GM21381 (cell line): ENCODE data around the gene ALDH1B1.
A peak's percentile ranks its signal among the peaks of the same experiment; 100 is the strongest.

Experiments used
- ATAC-seq: cut with Tn5 transposase; IDR thresholded peaks from one replicate; pipeline ENCODE4 v1.9.1; 2021; ENCODE audit warnings: mild to moderate bottlenecking, moderate library complexity; ENCODE audit not compliant: unreplicated experiment

ALDH1B1 gene

GRCh38 chr9:38413283-38413682 is 20.8 kb downstream of the ALDH1B1 start:
- ATAC-seq, result no peak

GRCh38 chr9:38414040-38414723 is 21.7 kb downstream of the ALDH1B1 start:
- ATAC-seq, result no peak

- ATAC-seq, result no peak
These were observed 23.4 kb downstream of the ALDH1B1 start for GRCh38 chr9:38415856-38416255.

GRCh38 chr9:38416461-38416860 is 24.0 kb downstream of the ALDH1B1 start:
- no peak for ATAC-seq

- peak; percentile 64 for ATAC-seq
These were observed 24.8 kb downstream of the ALDH1B1 start for GRCh38 chr9:38417003-38417945.

GRCh38 chr9:38418366-38418765 is 25.9 kb downstream of the ALDH1B1 start:
- ATAC-seq, result no peak

- no peak for ATAC-seq
These were observed 26.7 kb downstream of the ALDH1B1 start for GRCh38 chr9:38419181-38419580.

- no peak for ATAC-seq
These were observed 29.2 kb downstream of the ALDH1B1 start for GRCh38 chr9:38421498-38422211.

- ATAC-seq, result no peak
These were observed 30.2 kb downstream of the ALDH1B1 start for GRCh38 chr9:38422555-38423260.

- ATAC-seq, result no peak
These were observed 30.9 kb downstream of the ALDH1B1 start for GRCh38 chr9:38423273-38423972.

- peak; percentile 73 for ATAC-seq
These were observed 31.7 kb downstream of the ALDH1B1 start, which contains the start of gene IGFBPL1 for GRCh38 chr9:38423973-38424843. Gene IGFBPL1, minus strand, starts transcription at chr9:38424454. Its CDS starts 30 bp downstream, at chr9:38424424.

- ATAC-seq, result no peak
These were observed 32.4 kb downstream of the ALDH1B1 start for GRCh38 chr9:38424918-38425317.

- no peak for ATAC-seq
These were observed 35.6 kb downstream of the ALDH1B1 start for GRCh38 chr9:38428062-38428461.

- ATAC-seq, result no peak
These were observed 38.6 kb downstream of the ALDH1B1 start for GRCh38 chr9:38431116-38431515.

GRCh38 chr9:38432922-38433510 is 40.5 kb downstream of the ALDH1B1 start:
- ATAC-seq, result no peak

- ATAC-seq, result no peak
These were observed 41.9 kb downstream of the ALDH1B1 start for GRCh38 chr9:38434365-38434764.

- ATAC-seq, result no peak
These were observed 42.4 kb downstream of the ALDH1B1 start for GRCh38 chr9:38434853-38435252.

GRCh38 chr9:38435521-38435920 is 43.0 kb downstream of the ALDH1B1 start:
- no peak for ATAC-seq

- no peak for ATAC-seq
These were observed 44.2 kb downstream of the ALDH1B1 start for GRCh38 chr9:38436708-38437107.
